Measurements from ENCODE around the gene STRIT1.

STRIT1 gene

GRCh38 chr3:155327430-155327829 lies 33.9 kb upstream of the STRIT1 start:
- Mint-ChIP-seq H3K36me3 (ENCODE audit: low read depth) (no peaks in the 10 kb centered on the region), H3K27ac (no peak overlapping the region), H3K4me1 (peaks cover 6% of the 10 kb centered on the region), H3K27me3 (ENCODE audit: low read depth, poor library complexity) (peaks cover 6% of the 10 kb centered on the region), H3K9me3 (no peaks in the 10 kb centered on the region), H3K4me3 (no peak overlapping the region)
- TF ChIP-seq, protein P1, sequence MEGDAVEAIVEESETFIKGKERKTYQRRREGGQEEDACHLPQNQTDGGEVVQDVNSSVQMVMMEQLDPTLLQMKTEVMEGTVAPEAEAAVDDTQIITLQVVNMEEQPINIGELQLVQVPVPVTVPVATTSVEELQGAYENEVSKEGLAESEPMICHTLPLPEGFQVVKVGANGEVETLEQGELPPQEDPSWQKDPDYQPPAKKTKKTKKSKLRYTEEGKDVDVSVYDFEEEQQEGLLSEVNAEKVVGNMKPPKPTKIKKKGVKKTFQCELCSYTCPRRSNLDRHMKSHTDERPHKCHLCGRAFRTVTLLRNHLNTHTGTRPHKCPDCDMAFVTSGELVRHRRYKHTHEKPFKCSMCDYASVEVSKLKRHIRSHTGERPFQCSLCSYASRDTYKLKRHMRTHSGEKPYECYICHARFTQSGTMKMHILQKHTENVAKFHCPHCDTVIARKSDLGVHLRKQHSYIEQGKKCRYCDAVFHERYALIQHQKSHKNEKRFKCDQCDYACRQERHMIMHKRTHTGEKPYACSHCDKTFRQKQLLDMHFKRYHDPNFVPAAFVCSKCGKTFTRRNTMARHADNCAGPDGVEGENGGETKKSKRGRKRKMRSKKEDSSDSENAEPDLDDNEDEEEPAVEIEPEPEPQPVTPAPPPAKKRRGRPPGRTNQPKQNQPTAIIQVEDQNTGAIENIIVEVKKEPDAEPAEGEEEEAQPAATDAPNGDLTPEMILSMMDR (IDR thresholded peaks at IDR 0.05), result no peak
- DNase-seq, result no peak

DNA sequence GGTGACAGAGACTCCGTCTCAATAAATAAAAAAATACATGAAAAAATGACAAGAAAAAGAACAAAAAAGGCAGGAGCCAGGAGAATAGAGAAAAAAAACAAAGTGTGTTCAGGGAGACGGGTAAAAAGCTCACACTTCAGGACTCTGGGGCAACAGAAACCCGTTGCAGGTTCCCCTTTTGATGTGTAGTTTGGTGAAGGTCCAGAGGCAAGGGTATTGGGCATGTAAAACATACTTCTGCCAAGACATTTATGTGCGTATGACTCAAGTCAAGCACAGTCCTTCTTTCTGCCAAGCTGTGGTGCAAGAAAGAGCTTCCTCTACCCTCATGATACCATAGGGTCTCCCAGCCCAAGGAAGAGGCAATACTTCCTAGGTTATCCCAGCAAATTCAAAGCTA lies 33.4 kb upstream of the STRIT1 start:
- H3K4me3 Mint-ChIP-seq, result no peak overlapping the region
- peaks cover 11% of the 10 kb centered on the region for H3K4me1 Mint-ChIP-seq
- DNase-seq, result no peak
- H3K9me3 Mint-ChIP-seq, result no peaks in the 10 kb centered on the region
- no peak overlapping the region for H3K27ac Mint-ChIP-seq
- H3K36me3 Mint-ChIP-seq (ENCODE audit: low read depth), result no peaks in the 10 kb centered on the region
- H3K27me3 Mint-ChIP-seq (ENCODE audit: low read depth, poor library complexity), result peaks cover 6% of the 10 kb centered on the region
- TF ChIP-seq, protein P1 (IDR thresholded peaks at IDR 0.05), result no peak

DNA sequence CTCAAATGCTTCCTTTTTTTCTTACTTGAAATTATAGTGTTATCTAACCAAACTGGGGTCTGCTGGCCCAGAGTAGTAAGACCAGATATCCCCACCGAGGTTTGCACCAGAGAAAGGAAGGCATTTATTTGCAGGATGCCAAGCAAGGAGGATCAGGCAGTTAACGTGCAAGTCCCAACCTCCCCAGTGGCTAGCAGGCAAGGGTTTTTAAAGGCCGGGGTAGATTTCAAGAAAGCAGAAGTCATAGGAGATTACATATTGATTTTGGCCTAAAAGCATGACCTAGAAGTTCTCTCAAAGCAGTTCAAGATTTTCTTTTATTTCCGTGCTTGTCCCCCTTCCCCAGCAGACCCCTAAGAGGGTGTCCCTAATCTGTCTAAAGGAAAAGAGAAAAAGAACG lies 32.8 kb upstream of the STRIT1 start:
- H3K9me3 Mint-ChIP-seq, result no peaks in the 10 kb centered on the region
- peaks cover 6% of the 10 kb centered on the region for H3K27me3 Mint-ChIP-seq (ENCODE audit: low read depth, poor library complexity)
- H3K27ac Mint-ChIP-seq, result no peak overlapping the region
- no peaks in the 10 kb centered on the region for H3K36me3 Mint-ChIP-seq (ENCODE audit: low read depth)
- no peak for DNase-seq
- TF ChIP-seq, protein P1 (IDR thresholded peaks at IDR 0.05), result no peak
- H3K4me3 Mint-ChIP-seq, result no peak overlapping the region
- peaks cover 12% of the 10 kb centered on the region for H3K4me1 Mint-ChIP-seq

GRCh38 chr3:155325263-155325835 lies 31.9 kb upstream of the STRIT1 start:
- peaks cover 12% of the 10 kb centered on the region for H3K4me1 Mint-ChIP-seq
- TF ChIP-seq, protein P1 (IDR thresholded peaks at IDR 0.05), result no peak
- H3K36me3 Mint-ChIP-seq (ENCODE audit: low read depth), result no peaks in the 10 kb centered on the region
- H3K27ac Mint-ChIP-seq, result no peak overlapping the region
- no peak overlapping the region for H3K4me3 Mint-ChIP-seq
- H3K27me3 Mint-ChIP-seq (ENCODE audit: low read depth, poor library complexity), result peaks cover 6% of the 10 kb centered on the region
- DNase-seq, result no peak
- no peaks in the 10 kb centered on the region for H3K9me3 Mint-ChIP-seq

- no peaks in the 10 kb centered on the region for H3K36me3 Mint-ChIP-seq (ENCODE audit: low read depth)
These were observed 29.7 kb upstream of the STRIT1 start for GRCh38 chr3:155323063-155323666.

More at GRCh38 chr3:155323063-155323666, 29.7 kb upstream of the STRIT1 start:
- H3K4me1 Mint-ChIP-seq, result peaks cover 12% of the 10 kb centered on the region
- peaks cover 6% of the 10 kb centered on the region for H3K27me3 Mint-ChIP-seq (ENCODE audit: low read depth, poor library complexity)
- H3K4me3 Mint-ChIP-seq, result no peak overlapping the region
- peak; percentile 38 for DNase-seq
- H3K9me3 Mint-ChIP-seq, result no peaks in the 10 kb centered on the region
- H3K27ac Mint-ChIP-seq, result no peak overlapping the region
- TF ChIP-seq, protein P1 (IDR thresholded peaks at IDR 0.05), result peak; percentile 69
